Chondrocyte (in vitro differentiated cells): ENCODE data around the gene GRAMD1B. TPM values are rescaled to one million over a fixed set of nuclear protein-coding genes. Genes with fewer than 3 reads are reported as not detected.

ENCODE experiments used
- DNase-seq: peaks from one replicate; pipeline ENCODE4 v3.0.0; 2021; ENCODE audit warnings: mixed read lengths, low spot score
- H3K27ac Mint-ChIP-seq: one replicate; pipeline ENCODE4 v1.8.0; 2021; ENCODE audit warnings: mild to moderate bottlenecking, moderate library complexity, mixed read lengths; ENCODE audit not compliant: unreplicated experiment
- H3K27me3 Mint-ChIP-seq: 2 replicates; pipeline ENCODE4 v1.8.0; 2021; ENCODE audit warnings: low read depth, mixed read lengths
- H3K36me3 Mint-ChIP-seq: 2 replicates; pipeline ENCODE4 v1.8.0; 2021; ENCODE audit warnings: low read depth, mixed read lengths
- H3K4me1 Mint-ChIP-seq: 2 replicates; pipeline ENCODE4 v1.8.0; 2021; ENCODE audit warnings: low read depth, mild to moderate bottlenecking, mixed read lengths
- H3K4me3 Mint-ChIP-seq: one replicate; pipeline ENCODE4 v1.8.0; 2021; ENCODE audit warnings: mild to moderate bottlenecking, moderate library complexity, mixed read lengths; ENCODE audit not compliant: unreplicated experiment
- H3K9me3 Mint-ChIP-seq: 2 replicates; pipeline ENCODE4 v1.8.0; 2021; ENCODE audit warnings: low read depth, mixed read lengths
- total RNA-seq: library from RNA; stranded (reverse); gene quantifications from 3 replicates; pipeline ENCODE4 v1.2.1, GENCODE V29; 2021
- TF ChIP-seq, protein P1 (sequence below): fragments of 200-600 bp; sonication (generic); IDR thresholded peaks from 2 replicates; pipeline ENCODE4 v1.5.0; 2021; ENCODE audit warnings: antibody characterized with exemption, mild to moderate bottlenecking, moderate library complexity

The GRAMD1B gene
- total RNA-seq, 1 donor from 2014 or later, result 0.99 TPM

DNA sequence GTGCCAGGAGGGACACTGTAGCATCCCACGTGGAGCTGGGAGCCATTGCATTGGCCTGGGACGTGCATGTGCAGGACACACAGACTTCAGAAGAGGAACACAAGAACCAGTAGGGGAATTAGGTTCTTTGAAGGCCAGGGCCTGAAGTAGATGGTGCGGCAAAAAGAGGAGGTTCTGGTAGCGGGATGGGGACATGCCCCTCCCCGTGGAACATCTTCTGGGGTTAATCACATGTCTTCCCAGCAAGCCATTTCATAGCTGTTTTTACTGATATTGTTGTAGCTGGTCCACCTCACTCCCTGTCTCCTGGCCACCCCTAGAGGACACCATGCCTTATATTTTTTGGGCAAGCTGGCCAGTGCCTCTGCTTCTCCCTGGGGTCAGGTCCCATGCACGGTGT, 150.1 kb downstream of the GRAMD1B start:
- H3K27me3 Mint-ChIP-seq, result peaks cover 26% of the 10 kb centered on the region
- no peaks in the 10 kb centered on the region for H3K36me3 Mint-ChIP-seq
- DNase-seq, result no peak
- no peak overlapping the region for H3K27ac Mint-ChIP-seq
- TF ChIP-seq, protein P1, sequence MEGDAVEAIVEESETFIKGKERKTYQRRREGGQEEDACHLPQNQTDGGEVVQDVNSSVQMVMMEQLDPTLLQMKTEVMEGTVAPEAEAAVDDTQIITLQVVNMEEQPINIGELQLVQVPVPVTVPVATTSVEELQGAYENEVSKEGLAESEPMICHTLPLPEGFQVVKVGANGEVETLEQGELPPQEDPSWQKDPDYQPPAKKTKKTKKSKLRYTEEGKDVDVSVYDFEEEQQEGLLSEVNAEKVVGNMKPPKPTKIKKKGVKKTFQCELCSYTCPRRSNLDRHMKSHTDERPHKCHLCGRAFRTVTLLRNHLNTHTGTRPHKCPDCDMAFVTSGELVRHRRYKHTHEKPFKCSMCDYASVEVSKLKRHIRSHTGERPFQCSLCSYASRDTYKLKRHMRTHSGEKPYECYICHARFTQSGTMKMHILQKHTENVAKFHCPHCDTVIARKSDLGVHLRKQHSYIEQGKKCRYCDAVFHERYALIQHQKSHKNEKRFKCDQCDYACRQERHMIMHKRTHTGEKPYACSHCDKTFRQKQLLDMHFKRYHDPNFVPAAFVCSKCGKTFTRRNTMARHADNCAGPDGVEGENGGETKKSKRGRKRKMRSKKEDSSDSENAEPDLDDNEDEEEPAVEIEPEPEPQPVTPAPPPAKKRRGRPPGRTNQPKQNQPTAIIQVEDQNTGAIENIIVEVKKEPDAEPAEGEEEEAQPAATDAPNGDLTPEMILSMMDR, result no peak
- peaks cover 9% of the 10 kb centered on the region for H3K4me1 Mint-ChIP-seq
- H3K4me3 Mint-ChIP-seq, result no peak overlapping the region
- H3K9me3 Mint-ChIP-seq, result no peaks in the 10 kb centered on the region

DNA sequence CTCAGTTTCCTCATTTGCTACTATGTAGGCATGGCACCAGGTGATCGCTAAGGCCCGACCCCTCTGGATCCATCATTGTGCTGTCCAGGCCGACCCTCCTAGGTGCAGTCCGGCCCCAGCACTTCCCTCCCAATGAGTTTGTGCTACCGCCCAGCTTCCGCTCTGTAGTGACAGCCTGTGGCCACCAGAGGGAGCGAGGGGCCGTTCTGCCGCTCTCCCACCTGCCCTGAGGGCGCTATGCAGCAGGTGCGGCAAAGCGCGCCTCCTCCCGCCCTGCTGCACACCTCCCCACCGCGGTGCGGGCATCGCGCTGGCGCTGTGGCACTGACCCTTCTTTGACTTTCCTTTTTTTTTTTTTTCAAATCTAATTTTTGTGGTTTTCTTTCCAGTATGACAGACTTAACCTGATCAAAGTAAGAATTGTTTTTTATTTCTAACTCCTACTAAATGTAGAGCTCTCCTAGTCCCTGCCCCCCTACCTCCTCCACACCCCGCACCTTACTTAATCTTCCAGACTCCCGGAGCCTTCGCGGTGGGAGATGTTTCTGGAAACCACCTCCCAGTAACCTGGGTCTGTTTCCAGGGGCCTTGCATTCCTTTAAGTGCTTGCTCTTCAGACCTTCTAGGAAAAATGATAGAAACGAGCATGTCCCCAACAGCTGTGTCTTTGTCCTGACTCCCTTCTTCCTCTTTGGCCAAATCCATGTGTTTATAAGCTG, 150.6 kb downstream of the GRAMD1B start:
- peaks cover 26% of the 10 kb centered on the region for H3K27me3 Mint-ChIP-seq
- no peaks in the 10 kb centered on the region for H3K36me3 Mint-ChIP-seq
- H3K4me1 Mint-ChIP-seq, result peaks cover 9% of the 10 kb centered on the region
- no peak overlapping the region for H3K27ac Mint-ChIP-seq
- TF ChIP-seq, protein P1, result peak; percentile 91
- no peak overlapping the region for H3K4me3 Mint-ChIP-seq
- H3K9me3 Mint-ChIP-seq, result no peaks in the 10 kb centered on the region
- DNase-seq, result no peak

- no peaks in the 10 kb centered on the region for H3K9me3 Mint-ChIP-seq
- no peaks in the 10 kb centered on the region for H3K36me3 Mint-ChIP-seq
- TF ChIP-seq, protein P1, result no peak
- H3K27me3 Mint-ChIP-seq, result peaks cover 24% of the 10 kb centered on the region
- H3K27ac Mint-ChIP-seq, result no peak overlapping the region
- peaks cover 8% of the 10 kb centered on the region for H3K4me1 Mint-ChIP-seq
- no peak overlapping the region for H3K4me3 Mint-ChIP-seq
- DNase-seq, result no peak
Observed at GRCh38 chr11:123581651-123582399, 151.8 kb downstream of the GRAMD1B start.

- Mint-ChIP-seq H3K4me3 (no peak overlapping the region), H3K27me3 (peaks cover 24% of the 10 kb centered on the region), H3K36me3 (no peaks in the 10 kb centered on the region), H3K27ac (no peak overlapping the region), H3K4me1 (peaks cover 5% of the 10 kb centered on the region), H3K9me3 (no peaks in the 10 kb centered on the region)
- no peak for DNase-seq
- TF ChIP-seq, protein P1, result no peak
Observed at GRCh38 chr11:123582992-123583504, 153.0 kb downstream of the GRAMD1B start.

DNA sequence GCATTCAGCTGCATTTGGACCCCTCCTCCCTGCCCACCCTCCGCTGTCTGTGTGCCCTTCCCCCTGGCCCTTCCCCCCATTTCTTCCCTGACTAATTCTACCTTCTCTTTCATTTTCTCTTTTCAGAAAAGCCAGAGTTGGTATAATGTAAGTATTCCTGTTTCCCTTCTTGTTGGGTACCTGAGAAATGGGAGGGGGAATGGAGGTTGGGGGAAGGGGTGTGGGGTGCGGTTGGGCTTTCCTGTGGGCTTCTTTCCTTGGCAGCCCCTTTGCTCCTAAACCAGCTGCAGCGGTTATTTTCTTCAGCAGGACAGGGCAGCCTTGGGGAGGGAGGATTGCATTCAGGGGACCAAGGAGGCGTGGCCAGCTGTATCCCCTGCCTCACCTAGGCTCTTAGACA, 154.1 kb downstream of the GRAMD1B start:
- H3K27me3 Mint-ChIP-seq, result peaks cover 24% of the 10 kb centered on the region
- no peaks in the 10 kb centered on the region for H3K36me3 Mint-ChIP-seq
- no peak for DNase-seq
- H3K9me3 Mint-ChIP-seq, result no peaks in the 10 kb centered on the region
- H3K27ac Mint-ChIP-seq, result no peak overlapping the region
- H3K4me1 Mint-ChIP-seq, result peaks cover 5% of the 10 kb centered on the region
- TF ChIP-seq, protein P1, result no peak
- H3K4me3 Mint-ChIP-seq, result no peak overlapping the region
